T-helper 1 cell treated with Interleukin-12 subunit alpha and Interleukin-12 subunit beta and Interleukin-4 antibody, amounts not matched to agents 30 ng/mL and 1 ng/mL, for 36 hours (primary cell): Measurements from ENCODE around the gene GBF1. TPM values are rescaled to one million over a fixed set of nuclear protein-coding genes. Genes with fewer than 3 reads are reported as not detected.
"Not testable (repeated sequence)": the region's sequence is repeated elsewhere in the genome, so short reads cannot be mapped to it uniquely, and the experiment has no call there.

Source experiments
- intact Hi-C: fragments of 100-400 bp; cut with micrococcal nuclease; formaldehyde crosslinking; loops from one replicate; pipeline ENCODE4 v1.15.1; 2024
- total RNA-seq: library from RNA; stranded (reverse); gene quantifications from 2 replicates; pipeline ENCODE4 v1.2.3, GENCODE V29; 2022

Gene GBF1
- total RNA-seq, 1 donor from 2014 or later: 57.0 TPM

DNA sequence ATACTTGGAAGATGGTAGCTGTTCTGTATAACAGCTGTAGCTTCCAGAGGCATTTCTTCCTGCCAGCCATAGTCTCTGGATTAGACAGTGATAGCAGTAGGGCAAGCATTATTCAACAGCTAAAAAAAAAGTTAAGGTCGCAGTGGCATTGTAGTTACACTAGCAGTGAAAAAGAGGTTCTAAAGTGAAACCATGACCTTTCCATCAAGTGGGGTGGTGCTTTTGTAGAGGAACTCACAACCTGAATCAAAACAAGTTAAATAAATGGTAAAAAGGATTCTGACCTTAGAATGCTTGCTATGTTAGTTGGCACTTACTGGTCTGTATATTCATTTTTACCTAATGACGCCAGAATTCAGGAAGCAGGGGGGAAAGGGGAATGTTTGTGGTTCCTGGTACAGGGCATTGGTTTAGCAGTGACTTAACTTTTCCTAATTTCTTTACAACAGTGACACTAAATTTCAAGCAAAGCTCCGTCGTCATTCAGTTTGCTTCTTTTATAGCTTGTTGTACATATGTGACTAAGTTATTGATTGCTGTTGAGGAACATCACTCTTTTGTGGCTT, 55.0 kb downstream of the GBF1 start:
- intact Hi-C loops: no loop called here

- intact Hi-C loops: not testable (repeated sequence)
Observed at GRCh38 chr10:102300912-102301311, 55.6 kb downstream of the GBF1 start.

GRCh38 chr10:102301332-102301731, 56.0 kb downstream of the GBF1 start:
- intact Hi-C loops: not testable (repeated sequence)

- intact Hi-C loops: no loop called here
Observed at GRCh38 chr10:102302611-102303010, 57.3 kb downstream of the GBF1 start.

DNA sequence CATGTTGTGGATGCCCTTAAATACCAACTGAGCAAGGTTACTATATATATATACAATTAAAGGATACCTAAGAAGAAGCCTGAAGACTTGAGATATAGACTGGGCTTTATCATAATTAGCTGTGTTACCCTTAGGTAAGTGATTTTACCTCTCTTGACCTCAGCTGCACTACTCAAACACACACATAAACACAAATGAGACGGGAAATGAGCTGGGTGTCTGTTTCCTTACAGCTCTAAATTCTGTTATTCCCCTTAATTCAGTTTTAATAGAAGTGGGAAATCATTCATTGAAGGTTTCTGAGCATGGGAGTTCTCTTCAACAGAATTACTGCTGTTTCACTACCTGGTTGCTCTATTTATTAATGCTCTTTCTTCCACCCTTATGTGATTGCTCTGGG, 60.7 kb downstream of the GBF1 start:
- intact Hi-C loops: no loop called here

GRCh38 chr10:102306710-102307109, 61.4 kb downstream of the GBF1 start:
- intact Hi-C loops: no loop called here

- intact Hi-C loops: not testable (repeated sequence)
Observed at GRCh38 chr10:102308318-102308717, 63.0 kb downstream of the GBF1 start.

DNA sequence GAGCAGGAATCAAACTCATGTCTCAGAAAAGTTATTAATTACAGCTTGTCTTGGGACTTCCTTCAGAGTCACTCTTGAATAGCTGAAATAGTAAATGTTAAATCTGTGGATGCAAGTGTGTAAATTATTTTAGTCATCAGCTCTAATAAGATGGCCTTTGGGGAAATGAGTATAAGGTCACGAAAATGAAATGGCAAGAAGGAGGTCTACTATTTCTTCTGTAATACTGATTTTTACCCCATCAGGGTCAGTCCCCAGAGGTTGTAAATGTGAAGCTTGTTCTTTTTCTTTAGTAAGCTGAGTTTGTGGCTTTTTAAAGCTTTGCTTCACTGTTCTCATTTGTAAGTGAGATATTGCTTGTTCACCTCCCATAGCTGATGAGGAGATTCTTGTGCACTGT, 63.9 kb downstream of the GBF1 start:
- intact Hi-C loops: no loop called here

GRCh38 chr10:102309916-102310315, 64.6 kb downstream of the GBF1 start:
- intact Hi-C loops: no loop called here

DNA sequence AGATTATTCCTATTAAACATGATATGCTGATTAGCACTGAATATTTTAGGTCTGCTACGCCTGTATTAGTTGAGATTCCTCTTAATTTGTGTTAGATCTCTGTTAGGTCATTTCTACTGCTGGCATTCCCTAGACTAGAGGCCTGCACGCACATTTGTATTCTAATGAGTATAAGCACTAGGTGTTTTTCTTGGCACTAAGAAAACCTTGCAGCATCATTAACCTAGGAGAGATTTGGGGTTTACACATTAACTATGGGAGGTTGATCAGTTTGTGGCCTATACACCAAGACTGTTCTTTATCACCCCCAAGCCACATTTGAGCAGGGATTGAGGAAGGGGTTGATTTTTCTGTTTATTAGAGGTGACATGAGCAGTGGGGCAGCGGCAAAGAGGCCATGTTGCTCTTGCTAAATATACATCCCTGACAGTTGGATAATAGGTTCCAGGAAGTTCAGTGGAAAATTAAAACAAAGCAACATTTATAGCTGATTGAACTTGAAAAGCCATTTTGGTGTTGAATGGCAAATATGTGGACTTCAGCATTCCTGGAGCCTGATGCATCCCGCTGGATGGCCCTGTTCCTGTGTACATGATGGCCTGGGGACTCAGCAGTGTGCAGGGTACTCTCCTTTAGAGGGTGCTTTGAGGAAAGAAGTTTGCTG, 65.2 kb downstream of the GBF1 start:
- intact Hi-C loops: no loop called here

- intact Hi-C loops: no loop called here
Observed at GRCh38 chr10:102311025-102311420, 65.7 kb downstream of the GBF1 start.

GRCh38 chr10:102312683-102313082, 67.4 kb downstream of the GBF1 start:
- intact Hi-C loops: loop anchor here (2.0 kb wide), 1 partner anchor 28 kb away; no protein-coding TSS in a partner anchor

DNA sequence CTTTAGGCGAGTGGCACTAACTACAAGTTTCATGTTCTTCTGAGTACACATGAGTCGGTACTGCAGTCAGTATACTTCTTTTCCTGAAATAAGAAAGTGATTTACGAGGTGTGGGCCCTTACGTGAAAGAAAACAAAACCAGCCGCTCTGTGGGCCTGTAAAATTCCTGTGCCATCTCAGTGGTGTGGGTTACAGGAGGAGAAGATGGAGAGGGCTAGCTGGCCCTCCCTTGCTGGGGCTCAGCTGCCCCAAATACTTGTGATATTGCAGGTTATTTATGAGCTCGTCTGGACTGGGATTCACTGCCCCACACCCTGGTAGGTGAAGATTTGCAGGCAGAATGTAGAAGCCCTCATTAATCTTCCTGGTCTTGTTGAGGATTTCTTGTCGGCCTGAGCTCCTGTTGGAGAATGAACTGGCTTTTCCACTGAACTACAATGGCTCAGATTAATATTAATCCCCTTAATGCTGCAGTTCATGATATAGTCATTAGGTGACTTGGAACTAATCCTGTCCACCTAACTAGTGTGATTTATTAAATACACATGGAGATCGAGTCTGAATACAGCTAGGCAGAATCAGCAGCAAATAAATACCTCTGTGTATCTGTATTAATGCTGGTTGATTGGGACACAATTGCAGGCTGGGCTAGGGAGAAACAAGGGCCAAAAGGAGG, 68.0 kb downstream of the GBF1 start:
- intact Hi-C loops: loop anchor here (2.0 kb wide), 1 partner anchor 29 kb away; no protein-coding TSS in a partner anchor

DNA sequence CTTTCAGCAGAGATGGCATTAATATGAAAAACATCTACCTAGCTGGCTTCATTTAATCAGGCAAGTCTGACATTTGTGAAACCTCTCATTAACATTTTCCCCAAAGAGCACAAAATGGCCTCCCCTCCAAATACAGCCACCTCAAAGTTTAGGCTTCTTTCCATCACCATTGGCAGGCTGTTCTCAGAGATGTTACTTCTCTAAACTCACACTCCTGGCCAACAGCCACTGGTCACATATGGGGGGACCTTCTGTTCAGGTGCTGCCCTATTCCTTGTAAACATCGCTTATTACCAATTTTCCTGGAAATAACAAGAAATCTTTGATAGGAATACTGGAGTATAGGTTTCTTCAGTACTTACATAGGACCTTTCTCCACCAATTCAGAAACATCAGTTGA, 69.5 kb downstream of the GBF1 start:
- intact Hi-C loops: no loop called here

- intact Hi-C loops: no loop called here
Observed at GRCh38 chr10:102316421-102316820, 71.1 kb downstream of the GBF1 start.

GRCh38 chr10:102322914-102323313, 77.6 kb downstream of the GBF1 start:
- intact Hi-C loops: no loop called here

- intact Hi-C loops: no loop called here
Observed at GRCh38 chr10:102324061-102324460, 78.7 kb downstream of the GBF1 start.

DNA sequence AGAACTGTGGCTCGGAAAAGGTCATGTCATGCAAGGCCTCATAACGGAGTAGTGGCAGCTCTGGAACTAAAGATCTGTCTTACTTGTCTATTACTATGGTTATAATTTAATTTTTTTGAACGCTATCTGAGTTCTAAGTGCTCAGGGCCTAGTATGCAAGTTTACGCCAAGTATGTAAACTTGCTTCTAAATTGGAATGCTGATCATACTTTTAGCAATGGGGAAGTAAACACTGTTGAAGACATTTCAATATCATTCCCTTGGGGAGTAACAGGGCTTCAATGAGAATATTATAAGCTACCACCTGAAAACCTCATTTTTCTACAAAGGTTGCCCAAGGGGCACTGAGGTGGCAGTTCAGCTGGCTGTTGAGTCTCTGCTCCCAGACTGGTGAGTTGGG, 80.7 kb downstream of the GBF1 start:
- intact Hi-C loops: no loop called here

- intact Hi-C loops: no loop called here
Observed at GRCh38 chr10:102327002-102327401, 81.7 kb downstream of the GBF1 start.

DNA sequence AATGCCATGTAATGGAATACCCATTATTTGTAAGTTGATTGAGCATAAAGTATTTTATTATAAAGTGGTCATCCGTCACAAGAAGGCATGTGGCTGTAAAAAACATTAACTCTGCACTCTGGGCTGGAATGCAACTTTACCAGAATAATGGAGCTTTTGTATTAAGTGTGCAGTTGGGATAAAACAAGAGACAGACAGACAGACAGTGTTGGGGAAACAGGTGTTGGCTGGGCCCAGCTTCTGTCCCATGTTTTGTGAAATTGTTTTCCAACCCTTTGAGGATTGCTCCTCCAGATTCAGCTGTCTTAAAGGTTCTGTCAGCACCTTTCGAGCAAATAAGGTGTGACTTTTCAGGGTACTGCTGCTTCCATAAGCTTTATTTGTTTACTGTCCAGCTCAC, 82.3 kb downstream of the GBF1 start:
- intact Hi-C loops: no loop called here

GRCh38 chr10:102332772-102333171, 87.4 kb downstream of the GBF1 start:
- intact Hi-C loops: no loop called here

DNA sequence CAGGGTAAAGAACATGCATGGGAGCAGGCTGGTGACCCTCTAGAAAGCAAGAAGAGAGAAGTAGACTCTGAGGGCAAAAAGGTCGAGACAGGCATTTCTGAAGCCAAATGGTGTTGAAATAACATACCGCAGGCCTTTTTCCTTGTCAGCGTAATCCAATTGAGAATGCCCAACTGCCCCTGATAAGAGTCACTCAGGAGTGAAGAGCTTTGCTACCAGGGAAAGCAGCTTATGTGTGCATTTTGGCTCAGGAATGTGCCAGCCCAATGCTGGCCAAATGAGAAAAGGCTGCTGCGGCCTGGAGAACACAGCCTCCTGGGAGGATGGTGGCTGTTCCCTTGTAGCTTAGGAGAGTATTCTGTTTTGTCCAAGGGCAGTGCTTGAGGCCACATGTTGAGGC, 88.8 kb downstream of the GBF1 start:
- intact Hi-C loops: no loop called here

DNA sequence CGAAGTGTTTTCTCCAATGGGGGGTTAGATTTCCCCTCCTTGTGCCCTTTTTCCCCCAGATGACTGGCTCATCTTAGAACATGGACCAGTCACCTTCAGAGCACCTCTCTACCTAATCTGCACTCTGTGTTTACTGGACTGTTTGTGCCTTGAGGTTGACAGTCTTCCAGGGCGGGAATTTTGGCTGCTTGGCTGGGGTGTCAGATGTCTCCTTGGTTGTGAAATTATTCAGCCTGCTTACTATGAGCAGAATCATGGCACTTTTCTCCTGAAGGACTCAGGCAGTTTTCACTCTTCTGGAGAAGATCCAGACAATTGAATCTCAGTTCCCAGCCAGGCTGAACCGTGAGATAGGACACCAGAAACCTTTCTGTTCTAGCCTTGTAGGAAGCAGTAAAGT, 89.9 kb downstream of the GBF1 start:
- intact Hi-C loops: no loop called here
